DOHH2 (cell line): ENCODE measurements around the gene ITPRID2.

ENCODE experiments used
- EZH2phosphoT487 ChIP-seq: fragments of 200-600 bp; sonication (generic); IDR thresholded peaks from 2 replicates; pipeline ENCODE4 v1.6.1; 2017; ENCODE audit warnings: borderline replicate concordance, mild to moderate bottlenecking, antibody characterized with exemption, low read length, moderate library complexity, mixed read lengths
- TF ChIP-seq, protein P1 (sequence below): fragments of 200-600 bp; sonication (generic); IDR thresholded peaks from one replicate; pipeline ENCODE4 v1.5.1; 2014; ENCODE audit warnings: antibody characterized with exemption, mild to moderate bottlenecking, low read depth, low read length; ENCODE audit not compliant: poor library complexity, severe bottlenecking

DNA sequence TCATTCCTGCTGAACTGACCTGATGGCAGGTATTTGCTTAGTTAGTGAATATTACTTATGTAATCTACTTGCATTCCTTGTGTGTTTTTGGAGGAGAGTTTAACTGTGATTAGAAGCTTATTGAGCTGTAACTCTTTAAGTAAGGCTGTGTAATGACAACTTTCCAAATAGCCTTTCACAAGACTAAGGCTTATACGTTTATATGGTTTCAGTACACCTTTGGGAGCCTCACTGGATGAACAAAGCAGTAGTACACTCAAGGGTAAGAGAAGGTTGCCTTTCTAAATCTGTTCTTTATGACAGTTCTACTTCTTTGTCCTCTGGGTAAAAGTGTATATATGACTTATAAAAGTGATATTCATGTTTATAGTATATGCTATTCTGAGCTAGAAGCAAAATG lies 4.3 kb downstream of the ITPRID2 start:
- TF ChIP-seq, protein P1, sequence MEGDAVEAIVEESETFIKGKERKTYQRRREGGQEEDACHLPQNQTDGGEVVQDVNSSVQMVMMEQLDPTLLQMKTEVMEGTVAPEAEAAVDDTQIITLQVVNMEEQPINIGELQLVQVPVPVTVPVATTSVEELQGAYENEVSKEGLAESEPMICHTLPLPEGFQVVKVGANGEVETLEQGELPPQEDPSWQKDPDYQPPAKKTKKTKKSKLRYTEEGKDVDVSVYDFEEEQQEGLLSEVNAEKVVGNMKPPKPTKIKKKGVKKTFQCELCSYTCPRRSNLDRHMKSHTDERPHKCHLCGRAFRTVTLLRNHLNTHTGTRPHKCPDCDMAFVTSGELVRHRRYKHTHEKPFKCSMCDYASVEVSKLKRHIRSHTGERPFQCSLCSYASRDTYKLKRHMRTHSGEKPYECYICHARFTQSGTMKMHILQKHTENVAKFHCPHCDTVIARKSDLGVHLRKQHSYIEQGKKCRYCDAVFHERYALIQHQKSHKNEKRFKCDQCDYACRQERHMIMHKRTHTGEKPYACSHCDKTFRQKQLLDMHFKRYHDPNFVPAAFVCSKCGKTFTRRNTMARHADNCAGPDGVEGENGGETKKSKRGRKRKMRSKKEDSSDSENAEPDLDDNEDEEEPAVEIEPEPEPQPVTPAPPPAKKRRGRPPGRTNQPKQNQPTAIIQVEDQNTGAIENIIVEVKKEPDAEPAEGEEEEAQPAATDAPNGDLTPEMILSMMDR = no peak
- TF ChIP-seq EZH2phosphoT487 = no peak
